Mammary epithelial cell (primary cell): Measurements from ENCODE around the gene SPRED1.

Experiments used
- CTCF ChIP-seq, 2 donors: IDR thresholded peaks in 1 of 2; conservative IDR thresholded peaks in 1 of 2; 2 replicates each; pipeline ENCODE4 v1.5.1; 2011 to 2012; ENCODE audit warnings: inconsistent platforms in 2 of 2, low read length in 2 of 2, mild to moderate bottlenecking in 2 of 2, control low read depth in 1 of 2, low read depth in 1 of 2; ENCODE audit not compliant: insufficient read depth in 1 of 2; ENCODE audit errors: extremely low read depth in 1 of 2
- EZH2 ChIP-seq: IDR thresholded peaks from 2 replicates; pipeline ENCODE4 v1.6.1; 2012; ENCODE audit warnings: low read length, inconsistent platforms, borderline replicate concordance

GRCh38 chr15:38216763-38217162 lies 35.9 kb upstream of the SPRED1 start:
- TF ChIP-seq CTCF (conservative IDR thresholded peaks at IDR 0.05 in 1 of 2, IDR thresholded peaks at IDR 0.05 in 1 of 2; ENCODE audit: extremely low read depth in 1 of 2, insufficient read depth in 1 of 2, low read depth in 1 of 2, low read length in 2 of 2) (no peak), EZH2 (no peak)
